ENCODE measurements around the gene MYH11. TPM values are rescaled to one million over a fixed set of nuclear protein-coding genes. Genes with fewer than 3 reads are reported as not detected.
A peak's percentile ranks its signal among the peaks of the same experiment; 100 is the strongest.

Gene MYH11
- total RNA-seq, 1 donor from 2014 or later: 0.31 TPM

DNA sequence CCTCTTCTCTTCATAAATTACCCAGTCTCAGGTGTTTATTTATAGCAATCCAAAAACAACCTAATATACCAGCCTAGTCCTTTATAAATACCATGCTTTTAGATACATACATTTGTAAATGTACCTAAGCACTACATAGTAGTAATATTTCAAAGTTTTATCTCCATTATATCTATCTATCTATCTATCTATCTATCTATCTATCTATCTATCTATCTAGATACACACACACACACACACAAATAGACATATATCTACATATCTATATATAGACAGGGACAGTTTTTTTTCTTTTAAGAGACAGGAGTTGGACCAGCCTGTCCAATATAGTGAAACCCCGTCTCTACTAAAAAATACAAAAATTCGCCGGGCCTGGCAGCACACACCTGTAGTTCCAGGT is 25.7 kb upstream of the MYH11 start:
- Mint-ChIP-seq H3K36me3 (ENCODE audit: insufficient read depth) (peaks cover 9% of the 10 kb centered on the region), H3K27me3 (no peaks in the 10 kb centered on the region), H3K27ac (no peak overlapping the region), H3K4me3 (ENCODE audit: low read depth) (no peak overlapping the region), H3K9me3 (ENCODE audit: low read depth) (no peaks in the 10 kb centered on the region), H3K4me1 (ENCODE audit: low read depth) (peaks cover 11% of the 10 kb centered on the region)
- DNase-seq (ENCODE audit: low spot score, unreplicated experiment): no peak
- TF ChIP-seq, protein P1, sequence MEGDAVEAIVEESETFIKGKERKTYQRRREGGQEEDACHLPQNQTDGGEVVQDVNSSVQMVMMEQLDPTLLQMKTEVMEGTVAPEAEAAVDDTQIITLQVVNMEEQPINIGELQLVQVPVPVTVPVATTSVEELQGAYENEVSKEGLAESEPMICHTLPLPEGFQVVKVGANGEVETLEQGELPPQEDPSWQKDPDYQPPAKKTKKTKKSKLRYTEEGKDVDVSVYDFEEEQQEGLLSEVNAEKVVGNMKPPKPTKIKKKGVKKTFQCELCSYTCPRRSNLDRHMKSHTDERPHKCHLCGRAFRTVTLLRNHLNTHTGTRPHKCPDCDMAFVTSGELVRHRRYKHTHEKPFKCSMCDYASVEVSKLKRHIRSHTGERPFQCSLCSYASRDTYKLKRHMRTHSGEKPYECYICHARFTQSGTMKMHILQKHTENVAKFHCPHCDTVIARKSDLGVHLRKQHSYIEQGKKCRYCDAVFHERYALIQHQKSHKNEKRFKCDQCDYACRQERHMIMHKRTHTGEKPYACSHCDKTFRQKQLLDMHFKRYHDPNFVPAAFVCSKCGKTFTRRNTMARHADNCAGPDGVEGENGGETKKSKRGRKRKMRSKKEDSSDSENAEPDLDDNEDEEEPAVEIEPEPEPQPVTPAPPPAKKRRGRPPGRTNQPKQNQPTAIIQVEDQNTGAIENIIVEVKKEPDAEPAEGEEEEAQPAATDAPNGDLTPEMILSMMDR (IDR thresholded peaks at IDR 0.05; ENCODE audit: unreplicated experiment): no peak

DNA sequence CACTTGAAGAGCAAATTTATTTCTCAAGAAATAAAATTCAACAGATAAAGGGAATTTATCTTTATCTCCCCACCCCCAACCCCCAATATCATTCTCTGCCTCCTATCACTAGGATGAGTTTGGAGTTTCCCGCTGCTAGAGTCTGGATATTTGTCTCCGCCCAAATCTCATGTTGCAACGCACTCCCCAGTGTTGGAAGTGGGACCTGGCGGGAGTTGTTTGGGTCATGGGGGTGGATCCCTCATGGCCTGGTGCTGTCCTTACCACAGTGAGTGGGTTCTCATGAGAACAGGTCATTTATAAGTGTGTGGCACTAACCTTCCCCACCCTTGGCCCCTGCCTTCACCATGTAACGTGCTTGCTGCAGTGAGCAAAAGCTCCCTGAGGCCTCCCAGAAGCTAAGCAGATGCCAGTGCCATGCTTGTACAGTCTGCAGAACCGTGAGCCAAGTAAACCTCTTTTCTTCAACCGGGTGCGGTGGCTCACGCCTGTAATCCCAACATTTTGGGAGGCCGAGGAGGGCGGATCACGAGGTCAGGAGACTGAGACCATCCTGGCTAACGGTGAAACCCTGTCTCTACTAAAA is 25.1 kb upstream of the MYH11 start:
- Mint-ChIP-seq H3K36me3 (ENCODE audit: insufficient read depth) (peaks cover 9% of the 10 kb centered on the region), H3K27me3 (no peaks in the 10 kb centered on the region), H3K9me3 (ENCODE audit: low read depth) (no peaks in the 10 kb centered on the region), H3K4me3 (ENCODE audit: low read depth) (no peak overlapping the region), H3K27ac (no peak overlapping the region), H3K4me1 (ENCODE audit: low read depth) (peaks cover 8% of the 10 kb centered on the region)
- DNase-seq (ENCODE audit: low spot score, unreplicated experiment): no peak
- TF ChIP-seq, protein P1 (IDR thresholded peaks at IDR 0.05; ENCODE audit: unreplicated experiment): no peak

DNA sequence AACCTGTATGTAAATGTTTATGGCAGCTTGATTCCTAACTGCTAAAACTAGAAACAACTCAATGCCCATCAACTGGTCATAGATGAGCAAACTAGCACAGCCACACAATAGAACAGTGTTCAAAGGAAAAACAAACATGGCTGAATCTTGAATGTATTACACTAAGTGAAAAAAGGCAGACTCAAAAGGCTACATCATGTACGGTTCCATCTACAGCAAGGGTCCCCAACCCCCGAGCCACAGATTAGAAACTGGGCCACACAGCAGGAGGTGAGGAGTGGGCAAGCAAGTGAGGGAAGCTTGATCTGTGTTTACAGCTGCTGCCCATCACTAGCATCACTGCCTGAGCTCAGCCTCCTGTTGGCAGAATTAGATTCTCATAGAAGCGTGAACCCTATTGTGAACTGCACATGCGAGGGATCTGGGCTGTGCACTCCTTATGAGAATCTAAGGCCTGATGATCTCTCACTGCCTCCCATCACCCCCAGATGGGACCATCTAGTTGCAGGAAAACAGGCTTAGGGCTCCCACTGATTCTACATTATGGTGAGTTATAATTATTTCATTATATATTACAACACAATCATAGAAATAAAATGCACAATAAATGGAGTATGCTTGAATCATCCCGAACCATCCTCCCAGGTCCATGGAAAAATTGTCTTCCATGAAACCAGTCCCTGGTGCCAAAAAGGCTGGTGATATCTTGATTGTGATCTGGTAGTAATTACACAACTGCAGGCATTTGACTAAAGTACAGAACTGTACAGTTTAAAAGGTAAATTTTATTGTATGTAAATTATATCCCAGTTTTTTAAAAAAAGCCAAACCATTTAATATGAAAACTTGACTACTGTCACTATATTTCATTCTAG is 23.8 kb upstream of the MYH11 start:
- Mint-ChIP-seq H3K27ac (no peak overlapping the region), H3K4me3 (ENCODE audit: low read depth) (no peak overlapping the region), H3K36me3 (ENCODE audit: insufficient read depth) (peaks cover 9% of the 10 kb centered on the region), H3K9me3 (ENCODE audit: low read depth) (no peaks in the 10 kb centered on the region), H3K4me1 (ENCODE audit: low read depth) (no peaks in the 10 kb centered on the region), H3K27me3 (no peaks in the 10 kb centered on the region)
- DNase-seq (ENCODE audit: low spot score, unreplicated experiment): no peak
- TF ChIP-seq, protein P1 (IDR thresholded peaks at IDR 0.05; ENCODE audit: unreplicated experiment): no peak

DNA sequence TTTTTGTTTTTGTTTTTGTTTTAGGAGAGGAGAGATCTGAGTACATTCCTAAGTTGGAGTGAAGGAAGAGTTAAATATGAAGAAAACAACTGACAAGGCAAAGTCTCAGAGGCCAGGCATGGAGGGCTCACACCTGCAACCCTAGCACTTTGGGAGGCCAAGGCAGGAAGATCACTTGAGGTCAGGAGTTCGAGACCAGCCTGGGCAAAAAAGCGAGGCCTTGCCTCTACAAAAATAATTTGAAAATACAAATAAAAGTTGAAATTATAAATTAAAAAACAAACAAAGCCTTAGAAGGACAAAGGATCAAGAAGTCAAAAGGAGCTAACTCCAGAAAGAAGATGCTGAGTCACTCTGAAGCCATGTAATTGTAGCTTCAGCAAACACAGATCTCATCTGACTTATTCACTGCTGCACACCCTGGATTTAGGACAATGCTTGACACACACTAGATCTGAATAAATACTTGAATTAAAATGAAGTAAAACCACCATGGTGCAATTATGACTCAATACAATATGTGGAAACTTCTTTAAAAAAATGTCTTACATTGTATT is 22.5 kb upstream of the MYH11 start:
- TF ChIP-seq, protein P1 (IDR thresholded peaks at IDR 0.05; ENCODE audit: unreplicated experiment): no peak
- Mint-ChIP-seq H3K36me3 (ENCODE audit: insufficient read depth) (peaks cover 11% of the 10 kb centered on the region), H3K9me3 (ENCODE audit: low read depth) (no peaks in the 10 kb centered on the region), H3K27me3 (no peaks in the 10 kb centered on the region), H3K4me3 (ENCODE audit: low read depth) (no peak overlapping the region), H3K27ac (peak overlapping the region; percentile 62), H3K4me1 (ENCODE audit: low read depth) (no peaks in the 10 kb centered on the region)
- DNase-seq (ENCODE audit: low spot score, unreplicated experiment): no peak

DNA sequence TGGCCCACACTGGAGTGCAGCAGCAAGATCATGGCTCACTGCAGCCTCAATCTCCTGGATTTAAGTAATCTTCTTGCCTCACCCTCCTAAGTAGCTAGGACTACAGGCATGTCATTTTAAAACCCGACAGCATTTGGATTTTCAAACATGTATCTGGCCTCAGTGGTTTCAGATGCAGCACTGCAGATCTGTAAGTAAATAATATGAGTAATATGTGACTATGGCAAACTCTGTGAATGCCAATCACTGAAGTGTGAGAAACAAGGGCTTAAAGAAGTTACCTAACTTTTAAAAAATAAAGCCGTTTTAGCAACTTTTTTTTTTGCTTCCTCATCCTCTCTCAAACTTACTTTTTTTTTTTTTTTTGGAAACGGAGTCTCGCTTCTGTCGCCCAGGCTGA is 19.7 kb upstream of the MYH11 start:
- Mint-ChIP-seq H3K27me3 (no peaks in the 10 kb centered on the region), H3K4me1 (ENCODE audit: low read depth) (no peaks in the 10 kb centered on the region), H3K4me3 (ENCODE audit: low read depth) (no peak overlapping the region), H3K27ac (no peak overlapping the region), H3K36me3 (ENCODE audit: insufficient read depth) (peaks cover 8% of the 10 kb centered on the region), H3K9me3 (ENCODE audit: low read depth) (no peaks in the 10 kb centered on the region)
- no peak for DNase-seq (ENCODE audit: low spot score, unreplicated experiment)
- TF ChIP-seq, protein P1 (IDR thresholded peaks at IDR 0.05; ENCODE audit: unreplicated experiment): no peak
